KMS-11 (cell line): ENCODE results near the gene TC2N.

ENCODE experiments used
- H2AFZ ChIP-seq: fragments of 200-600 bp; sonication (generic); 2 replicates; pipeline ENCODE4 v1.6.1; 2016; ENCODE audit warnings: antibody characterized with exemption, mixed run types, low read depth
- H3K27ac ChIP-seq: fragments of 200-600 bp; sonication (generic); 2 replicates; pipeline ENCODE4 v1.6.1; 2016; ENCODE audit warnings: mild to moderate bottlenecking, mixed run types
- H3K27me3 ChIP-seq: fragments of 200-600 bp; sonication (generic); 2 replicates; pipeline ENCODE4 v1.6.1; 2017; ENCODE audit warnings: mild to moderate bottlenecking, low read depth, mixed run types, moderate library complexity; ENCODE audit not compliant: insufficient read depth
- H3K36me3 ChIP-seq: fragments of 200-600 bp; sonication (generic); 2 replicates; pipeline ENCODE4 v1.6.1; 2017; ENCODE audit warnings: mild to moderate bottlenecking, mixed run types; ENCODE audit not compliant: insufficient read depth
- H3K4me1 ChIP-seq: fragments of 200-600 bp; sonication (generic); 2 replicates; pipeline ENCODE4 v1.6.1; 2016; ENCODE audit warnings: mild to moderate bottlenecking, low read depth, mixed run types; ENCODE audit not compliant: poor library complexity, severe bottlenecking
- H3K4me2 ChIP-seq: fragments of 200-600 bp; sonication (generic); 2 replicates; pipeline ENCODE4 v1.7.0; 2016; ENCODE audit warnings: mild to moderate bottlenecking, mixed run types
- H3K4me3 ChIP-seq: fragments of 200-600 bp; sonication (generic); IDR thresholded peaks from 2 replicates; pipeline ENCODE4 v1.6.1; 2017; ENCODE audit warnings: low read depth, low read length, mixed read lengths; ENCODE audit not compliant: insufficient read depth
- H3K79me2 ChIP-seq: fragments of 200-600 bp; sonication (generic); 2 replicates; pipeline ENCODE4 v1.6.1; 2016; ENCODE audit warnings: low read depth, mixed run types; ENCODE audit not compliant: insufficient read depth
- H3K9ac ChIP-seq: fragments of 200-600 bp; sonication (generic); 2 replicates; pipeline ENCODE4 v1.6.1; 2016; ENCODE audit warnings: mild to moderate bottlenecking, mixed run types
- H4K20me1 ChIP-seq: fragments of 200-600 bp; sonication (generic); 2 replicates; pipeline ENCODE4 v1.6.1; 2016; ENCODE audit warnings: mild to moderate bottlenecking, mixed run types; ENCODE audit not compliant: insufficient read depth
- TF ChIP-seq, protein P1 (sequence below): fragments of 200-600 bp; sonication (generic); conservative IDR thresholded peaks from 2 replicates; pipeline ENCODE4 v1.6.1; 2017; ENCODE audit warnings: low read depth, mild to moderate bottlenecking, antibody characterized with exemption, low read length, moderate library complexity, mixed read lengths

The TC2N gene

DNA sequence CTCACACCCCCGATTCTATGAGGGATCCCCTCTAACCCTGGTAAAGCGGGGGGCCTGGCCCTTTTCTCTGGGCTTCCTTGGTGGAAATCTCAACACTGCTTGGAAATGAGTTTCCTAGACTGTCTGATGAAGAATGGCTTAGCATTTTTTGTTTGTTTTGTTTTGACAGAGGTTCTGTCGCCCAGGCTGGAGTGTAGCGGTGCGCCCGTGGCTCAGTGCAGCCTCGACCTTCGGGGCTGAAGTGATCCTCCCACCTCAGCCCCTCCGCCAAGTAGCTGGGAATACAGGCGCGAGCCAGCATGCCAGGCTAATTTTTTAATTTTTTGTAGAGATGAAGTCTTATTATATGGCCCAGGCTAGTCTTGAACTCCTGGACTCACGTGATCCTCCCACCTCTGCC, 30.3 kb downstream of the TC2N start:
- Histone ChIP-seq H3K79me2 (no peaks in the 10 kb centered on the region), H3K4me1 (peaks cover 5% of the 10 kb centered on the region), H3K4me3 (no peak overlapping the region), H3K27ac (no peak overlapping the region), H4K20me1 (no peaks in the 10 kb centered on the region), H2AFZ (peak overlapping the region; percentile 76), H3K27me3 (peaks cover 7% of the 10 kb centered on the region; the same call in 1 of the 2 replicates), H3K36me3 (no peaks in the 10 kb centered on the region), H3K4me2 (peak overlapping the region; percentile 46; the same call in 1 of the 2 replicates), H3K9ac (no peak overlapping the region)
- TF ChIP-seq, protein P1, sequence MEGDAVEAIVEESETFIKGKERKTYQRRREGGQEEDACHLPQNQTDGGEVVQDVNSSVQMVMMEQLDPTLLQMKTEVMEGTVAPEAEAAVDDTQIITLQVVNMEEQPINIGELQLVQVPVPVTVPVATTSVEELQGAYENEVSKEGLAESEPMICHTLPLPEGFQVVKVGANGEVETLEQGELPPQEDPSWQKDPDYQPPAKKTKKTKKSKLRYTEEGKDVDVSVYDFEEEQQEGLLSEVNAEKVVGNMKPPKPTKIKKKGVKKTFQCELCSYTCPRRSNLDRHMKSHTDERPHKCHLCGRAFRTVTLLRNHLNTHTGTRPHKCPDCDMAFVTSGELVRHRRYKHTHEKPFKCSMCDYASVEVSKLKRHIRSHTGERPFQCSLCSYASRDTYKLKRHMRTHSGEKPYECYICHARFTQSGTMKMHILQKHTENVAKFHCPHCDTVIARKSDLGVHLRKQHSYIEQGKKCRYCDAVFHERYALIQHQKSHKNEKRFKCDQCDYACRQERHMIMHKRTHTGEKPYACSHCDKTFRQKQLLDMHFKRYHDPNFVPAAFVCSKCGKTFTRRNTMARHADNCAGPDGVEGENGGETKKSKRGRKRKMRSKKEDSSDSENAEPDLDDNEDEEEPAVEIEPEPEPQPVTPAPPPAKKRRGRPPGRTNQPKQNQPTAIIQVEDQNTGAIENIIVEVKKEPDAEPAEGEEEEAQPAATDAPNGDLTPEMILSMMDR: no peak

DNA sequence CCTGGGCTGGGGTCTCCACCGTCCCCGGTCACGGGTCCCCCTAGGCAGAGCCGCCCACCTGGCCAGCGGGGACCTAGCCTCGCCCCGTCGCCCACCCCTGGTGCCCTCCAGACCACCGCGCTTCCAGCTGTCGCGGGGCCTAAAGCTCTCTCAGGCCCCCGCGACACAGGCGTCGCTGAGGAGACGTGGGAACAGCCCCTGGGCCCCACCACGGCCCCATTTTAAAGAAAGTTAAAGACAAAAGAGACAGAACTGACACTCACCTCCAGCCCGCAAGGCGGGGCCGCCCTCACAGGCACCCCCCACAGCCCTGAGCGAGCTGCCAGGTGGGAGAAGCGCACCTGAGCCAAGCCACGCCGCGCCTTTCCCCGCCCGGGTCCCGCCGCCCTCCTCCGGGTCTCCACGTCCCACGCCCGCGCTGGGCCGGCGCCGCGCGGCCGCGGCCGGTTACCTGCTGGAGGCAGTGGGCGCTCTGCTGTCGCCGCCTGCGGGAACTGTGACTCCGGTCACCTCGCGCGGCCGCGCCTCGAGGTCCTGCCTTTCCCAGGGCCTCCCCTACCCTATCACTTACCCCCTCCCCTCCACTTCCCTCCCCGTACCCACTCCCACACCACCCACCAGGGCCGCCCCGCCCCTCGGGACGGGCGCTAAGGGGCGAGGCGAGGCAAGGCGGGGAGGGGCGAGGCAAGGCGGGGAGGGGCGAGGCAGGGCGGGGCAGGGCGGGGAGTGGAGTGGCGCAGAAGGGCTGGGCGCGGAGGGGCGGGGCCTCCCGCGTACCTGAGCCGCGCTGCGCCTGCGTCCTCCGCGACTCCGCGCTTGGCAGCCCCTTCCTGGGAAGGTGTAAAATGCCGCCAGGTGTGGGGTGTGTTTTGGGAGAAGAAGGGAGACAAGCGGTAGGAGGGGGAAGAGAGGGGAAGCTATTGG, 31.2 kb downstream of the TC2N start:
- no peak overlapping the region for H3K4me3 ChIP-seq
- TF ChIP-seq, protein P1: no peak
- no peaks in the 10 kb centered on the region for H4K20me1 ChIP-seq
- H3K9ac ChIP-seq: no peak overlapping the region
- no peak overlapping the region for H3K27ac ChIP-seq
- H3K4me1 ChIP-seq: peaks cover 5% of the 10 kb centered on the region
- peaks cover 7% of the 10 kb centered on the region; the same call in 1 of the 2 replicates for H3K27me3 ChIP-seq
- no peaks in the 10 kb centered on the region for H3K79me2 ChIP-seq
- H3K36me3 ChIP-seq: no peaks in the 10 kb centered on the region
- peak overlapping the region; percentile 76 for H2AFZ ChIP-seq
- H3K4me2 ChIP-seq: peak overlapping the region; percentile 46; the same call in 1 of the 2 replicates

DNA sequence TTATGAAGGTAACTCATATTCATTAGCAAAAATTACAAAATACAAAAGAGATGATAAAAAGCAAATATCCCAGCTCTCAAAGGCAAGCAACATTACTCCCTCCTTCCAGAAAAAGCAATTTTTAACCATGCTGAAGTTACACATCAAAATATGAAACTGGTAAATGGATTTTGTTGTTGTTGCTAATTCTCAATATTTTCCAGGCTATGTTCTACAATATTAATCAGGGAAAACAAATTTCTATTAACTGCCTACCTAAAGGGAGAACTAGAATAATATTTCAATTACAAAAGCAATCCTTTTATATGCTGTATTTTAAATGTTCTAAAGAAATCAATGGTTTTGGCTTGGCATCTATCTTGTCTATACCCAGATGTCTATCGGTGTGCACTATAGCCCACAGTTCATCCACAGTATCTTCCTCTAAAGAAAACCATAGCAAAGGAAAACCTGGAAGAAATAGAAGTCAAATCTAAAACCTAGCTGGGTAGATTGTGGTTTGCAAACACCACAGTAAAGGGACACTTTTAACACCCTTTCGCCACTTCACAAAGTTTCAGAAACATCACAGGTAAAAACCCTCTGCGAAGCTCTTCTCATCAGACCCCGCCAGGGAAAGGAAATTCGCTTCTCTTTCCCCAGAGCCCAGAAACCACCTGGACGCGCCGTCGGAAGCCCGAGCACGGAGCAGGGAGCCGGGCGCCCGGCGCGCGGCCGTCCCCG, 32.0 kb downstream of the TC2N start:
- peaks cover 9% of the 10 kb centered on the region for H3K4me1 ChIP-seq
- H2AFZ ChIP-seq: no peak overlapping the region
- TF ChIP-seq, protein P1: no peak
- no peak overlapping the region for H3K9ac ChIP-seq
- H3K79me2 ChIP-seq: no peaks in the 10 kb centered on the region
- H3K36me3 ChIP-seq: no peaks in the 10 kb centered on the region
- no peak overlapping the region for H3K27ac ChIP-seq
- H3K4me3 ChIP-seq: no peak overlapping the region
- H4K20me1 ChIP-seq: no peaks in the 10 kb centered on the region
- H3K27me3 ChIP-seq: peaks cover 7% of the 10 kb centered on the region; the same call in 1 of the 2 replicates
- H3K4me2 ChIP-seq: no peak overlapping the region

DNA sequence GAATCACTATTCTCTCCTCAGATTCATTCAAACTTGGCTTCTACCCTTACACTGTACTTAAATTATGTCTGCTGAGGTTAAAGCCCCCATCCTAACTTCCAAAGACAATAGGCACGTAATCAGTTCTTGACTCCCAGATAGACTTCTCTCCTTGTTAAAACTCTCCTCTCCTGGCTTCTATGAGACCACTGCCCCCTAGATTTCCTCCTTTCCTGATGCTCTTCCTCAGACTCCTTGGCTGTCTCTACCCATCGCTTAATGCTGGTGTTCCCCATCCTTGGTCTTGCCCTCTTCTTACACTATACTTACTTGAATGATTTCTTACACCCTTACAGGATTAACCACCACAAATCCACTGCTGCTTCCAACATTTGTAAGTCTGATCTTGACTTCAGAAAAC, 32.8 kb downstream of the TC2N start:
- Histone ChIP-seq H3K27ac (no peak overlapping the region), H4K20me1 (no peaks in the 10 kb centered on the region), H2AFZ (no peak overlapping the region), H3K4me2 (no peak overlapping the region), H3K79me2 (no peaks in the 10 kb centered on the region), H3K27me3 (peaks cover 7% of the 10 kb centered on the region; the same call in 1 of the 2 replicates), H3K9ac (no peak overlapping the region), H3K4me3 (no peak overlapping the region), H3K4me1 (peaks cover 9% of the 10 kb centered on the region), H3K36me3 (no peaks in the 10 kb centered on the region)
- TF ChIP-seq, protein P1: no peak
